Gastroesophageal sphincter (tissue), 4 donors: ENCODE measurements around the gene SYNGR1. TPM values are rescaled to one million over a fixed set of nuclear protein-coding genes. Genes with fewer than 3 reads are reported as not detected.

ENCODE experiments used
- ATAC-seq: fragments of 150-250 bp; one replicate; pipeline ENCODE4 v1.9.1; 2016; ENCODE audit warnings: mild to moderate bottlenecking, moderate library complexity
- H3K27ac ChIP-seq, 4 donors: fragments of 200-600 bp; sonication (generic) in 3 of 4; 1 replicate in 3 of 4; 2 replicates in 1 of 4; pipeline ENCODE4 v1.5.1; 2016 to 2019
- H3K27me3 ChIP-seq: fragments of 200-600 bp; sonication (generic); one replicate; pipeline ENCODE4 v1.5.1; 2019
- H3K36me3 ChIP-seq, 2 donors: fragments of 200-600 bp; sonication (generic); one replicate each; pipeline ENCODE4 v1.5.1; 2019; ENCODE audit warnings: control low read depth in 1 of 2
- H3K4me1 ChIP-seq, 3 donors: fragments of 200-600 bp; sonication (generic); 1 replicate in 2 of 3; 2 replicates in 1 of 3; pipeline ENCODE4 v1.5.1; 2016 to 2019; ENCODE audit warnings: control low read depth in 2 of 3
- H3K4me3 ChIP-seq, 2 donors: fragments of 200-600 bp; sonication (generic); one replicate each; pipeline ENCODE4 v1.5.1; 2019; ENCODE audit warnings: mild to moderate bottlenecking in 1 of 2, moderate library complexity in 1 of 2
- H3K9me3 ChIP-seq, 3 donors: fragments of 200-600 bp; sonication (generic); one replicate each; pipeline ENCODE4 v1.5.1; 2017 to 2019; ENCODE audit warnings: control low read depth in 2 of 3
- EP300 ChIP-seq: sonication (generic); formaldehyde crosslinking; IDR thresholded peaks from one replicate; pipeline ENCODE4 v1.6.1; 2017; ENCODE audit warnings: antibody characterized with exemption, mild to moderate bottlenecking
- POLR2A ChIP-seq, 2 donors: fragments of 450-650 bp; IDR thresholded peaks; one replicate each; pipeline ENCODE4 v1.6.1; 2017; ENCODE audit warnings: antibody characterized with exemption in 2 of 2, mild to moderate bottlenecking in 2 of 2, moderate library complexity in 1 of 2
- POLR2AphosphoS5 ChIP-seq: sonication (generic); formaldehyde crosslinking; IDR thresholded peaks from one replicate; pipeline ENCODE4 v1.6.1; 2017; ENCODE audit warnings: antibody characterized with exemption
- WGBS, 2 donors: methylation state at CpG; one replicate each; pipeline ENCODE4 v1.1.5; 2018; ENCODE audit warnings: low coverage in 1 of 2; 5-methylcytosine and 5-hydroxymethylcytosine counted together
- total RNA-seq, 4 donors: library from RNA; depleted of rRNA; stranded (reverse); fragments of >200 nt; gene quantifications; one replicate each; pipeline ENCODE4 v1.1.0, GENCODE V29; 2016
- TF ChIP-seq, protein P1 (sequence below), 4 experiments: fragments of 200-600 bp in 2 of 4; fragments of 450-650 bp in 2 of 4; sonication (generic) in 1 of 4; IDR thresholded peaks; one replicate each; pipeline ENCODE4 v1.5.1; 2017 to 2019; ENCODE audit warnings: antibody characterized with exemption in 4 of 4, mild to moderate bottlenecking in 2 of 4, moderate library complexity in 2 of 4

The SYNGR1 gene
- total RNA-seq, 4 donors from 2014 or later, result 13.3 to 34.2 (median 20.1) TPM

- Histone ChIP-seq H3K4me3 (no peak overlapping the region), H3K27me3 (no peaks in the 10 kb centered on the region), H3K27ac (peak overlapping the region in 3 of 4 donors; percentile 76 to 85 (median 77)), H3K4me1 (peaks cover 0 to 29% (median 13%) of the 10 kb centered on the region in 3 donors), H3K9me3 (no peaks in the 10 kb centered on the region), H3K36me3 (peaks cover 0 to 97% of the 10 kb centered on the region in 2 donors)
- ATAC-seq, result no peak
- no CpG with 5 or more reads among the region's 10 CpGs for WGBS, 2 donors
- TF ChIP-seq, protein P1, sequence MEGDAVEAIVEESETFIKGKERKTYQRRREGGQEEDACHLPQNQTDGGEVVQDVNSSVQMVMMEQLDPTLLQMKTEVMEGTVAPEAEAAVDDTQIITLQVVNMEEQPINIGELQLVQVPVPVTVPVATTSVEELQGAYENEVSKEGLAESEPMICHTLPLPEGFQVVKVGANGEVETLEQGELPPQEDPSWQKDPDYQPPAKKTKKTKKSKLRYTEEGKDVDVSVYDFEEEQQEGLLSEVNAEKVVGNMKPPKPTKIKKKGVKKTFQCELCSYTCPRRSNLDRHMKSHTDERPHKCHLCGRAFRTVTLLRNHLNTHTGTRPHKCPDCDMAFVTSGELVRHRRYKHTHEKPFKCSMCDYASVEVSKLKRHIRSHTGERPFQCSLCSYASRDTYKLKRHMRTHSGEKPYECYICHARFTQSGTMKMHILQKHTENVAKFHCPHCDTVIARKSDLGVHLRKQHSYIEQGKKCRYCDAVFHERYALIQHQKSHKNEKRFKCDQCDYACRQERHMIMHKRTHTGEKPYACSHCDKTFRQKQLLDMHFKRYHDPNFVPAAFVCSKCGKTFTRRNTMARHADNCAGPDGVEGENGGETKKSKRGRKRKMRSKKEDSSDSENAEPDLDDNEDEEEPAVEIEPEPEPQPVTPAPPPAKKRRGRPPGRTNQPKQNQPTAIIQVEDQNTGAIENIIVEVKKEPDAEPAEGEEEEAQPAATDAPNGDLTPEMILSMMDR (IDR thresholded peaks at IDR 0.05), result no peak
- TF ChIP-seq POLR2A (IDR thresholded peaks at IDR 0.05), result no peak
- TF ChIP-seq EP300, result no peak
- TF ChIP-seq POLR2AphosphoS5, result no peak
Measured at GRCh38 chr22:39430576-39431150, 80.9 kb downstream of the SYNGR1 start.

- peaks cover 0 to 91% of the 10 kb centered on the region in 2 donors for H3K36me3 ChIP-seq
- H3K9me3 ChIP-seq, result no peaks in the 10 kb centered on the region
- TF ChIP-seq POLR2A (IDR thresholded peaks at IDR 0.05), result no peak
- TF ChIP-seq, protein P1 (IDR thresholded peaks at IDR 0.05), result no peak
- no peak for TF ChIP-seq EP300
- TF ChIP-seq POLR2AphosphoS5, result no peak
- no peak for ATAC-seq
- peaks cover 0 to 29% (median 13%) of the 10 kb centered on the region in 3 donors for H3K4me1 ChIP-seq
- WGBS, 2 donors, result 0 to 68% methylated on average over 1 to 5 of the region's 11 CpGs
- peak overlapping the region in 3 of 4 donors; percentile 76 to 85 (median 77) for H3K27ac ChIP-seq
- H3K27me3 ChIP-seq, result no peaks in the 10 kb centered on the region
- no peak overlapping the region for H3K4me3 ChIP-seq
Measured at GRCh38 chr22:39431216-39431801, 81.5 kb downstream of the SYNGR1 start.

- TF ChIP-seq POLR2AphosphoS5 (peak; percentile 66), EP300 (no peak)
- peaks cover 0 to 33% (median 13%) of the 10 kb centered on the region in 3 donors for H3K4me1 ChIP-seq
- ATAC-seq, result peak; percentile 64
- peaks cover 0 to 86% of the 10 kb centered on the region in 2 donors for H3K36me3 ChIP-seq
- H3K27ac ChIP-seq, result peak overlapping the region in 3 of 4 donors; percentile 76 to 85 (median 77)
- 28% methylated on average over 5 of the region's 8 CpGs; no CpG with 5 or more reads in 1 of the 2 donors for WGBS, 2 donors
- no peak overlapping the region for H3K4me3 ChIP-seq
- no peaks in the 10 kb centered on the region for H3K27me3 ChIP-seq
- H3K9me3 ChIP-seq, result no peaks in the 10 kb centered on the region
Measured at GRCh38 chr22:39431821-39432251, 82.0 kb downstream of the SYNGR1 start.

- TF ChIP-seq POLR2AphosphoS5 (no peak), EP300 (no peak), POLR2A (IDR thresholded peaks at IDR 0.05) (no peak)
- TF ChIP-seq, protein P1 (IDR thresholded peaks at IDR 0.05), result no peak
- Histone ChIP-seq H3K27ac (peak overlapping the region in 3 of 4 donors; percentile 76 to 85 (median 77)), H3K4me3 (no peak overlapping the region), H3K4me1 (peaks cover 0 to 39% (median 13%) of the 10 kb centered on the region in 3 donors), H3K9me3 (no peaks in the 10 kb centered on the region), H3K27me3 (no peaks in the 10 kb centered on the region), H3K36me3 (peaks cover 0 to 80% of the 10 kb centered on the region in 2 donors)
- WGBS, 2 donors, result 43 to 100% methylated on average over 2 to 4 of the region's 10 CpGs
- ATAC-seq, result no peak
Measured at GRCh38 chr22:39432361-39432811, 82.6 kb downstream of the SYNGR1 start.

DNA sequence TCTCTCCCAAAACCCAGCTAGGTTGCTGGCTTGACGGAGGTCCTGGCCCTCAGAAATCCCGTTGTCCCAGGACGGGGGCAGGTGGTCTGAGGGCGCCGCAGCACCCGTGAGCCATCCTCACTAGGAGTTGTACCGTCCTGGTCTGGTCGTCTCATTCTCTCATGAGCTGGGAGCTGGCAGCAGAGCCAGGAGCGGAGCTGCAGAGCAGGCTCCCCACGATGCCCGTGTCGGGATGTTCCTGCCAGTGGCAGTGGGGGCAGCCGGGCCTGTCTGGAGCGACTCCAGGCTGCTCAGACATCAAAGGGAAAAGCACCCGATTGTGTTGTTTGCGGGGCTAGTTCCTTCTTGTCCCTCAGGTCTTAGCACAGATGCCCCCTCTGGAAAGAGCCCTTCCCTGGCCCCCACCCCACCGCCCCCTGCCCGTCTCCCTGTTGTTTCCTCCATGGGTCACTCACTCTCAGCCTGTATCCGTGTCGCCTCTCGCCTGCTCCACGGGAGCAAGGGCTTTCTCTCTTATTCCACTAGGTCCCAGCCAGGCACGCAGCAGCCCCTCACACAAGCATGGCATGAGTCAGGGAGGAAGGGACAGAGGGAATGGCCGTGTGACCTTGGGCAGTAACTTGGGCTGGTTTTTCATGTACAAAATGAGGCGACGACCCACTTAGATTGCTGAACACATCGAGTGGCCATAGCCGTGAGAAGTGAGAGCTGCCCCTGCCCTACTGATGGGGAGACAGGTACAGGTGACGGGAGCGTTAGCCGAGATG, 83.9 kb downstream of the SYNGR1 start:
- H3K4me3 ChIP-seq, result no peak overlapping the region
- peaks cover 0 to 68% of the 10 kb centered on the region in 2 donors for H3K36me3 ChIP-seq
- 81 to 90% methylated on average over 2 to 5 of the region's 31 CpGs for WGBS, 2 donors
- no peak for ATAC-seq
- H3K4me1 ChIP-seq, result peaks cover 0 to 49% (median 18%) of the 10 kb centered on the region in 3 donors
- TF ChIP-seq EP300, result no peak
- TF ChIP-seq POLR2A (IDR thresholded peaks at IDR 0.05), result no peak
- TF ChIP-seq, protein P1 (IDR thresholded peaks at IDR 0.05), result no peak
- no peak for TF ChIP-seq POLR2AphosphoS5
- H3K9me3 ChIP-seq, result no peaks in the 10 kb centered on the region
- H3K27me3 ChIP-seq, result peaks cover 5% of the 10 kb centered on the region
- H3K27ac ChIP-seq, result no peak overlapping the region
